ENCODE data around the gene ITGA2B.

DNA sequence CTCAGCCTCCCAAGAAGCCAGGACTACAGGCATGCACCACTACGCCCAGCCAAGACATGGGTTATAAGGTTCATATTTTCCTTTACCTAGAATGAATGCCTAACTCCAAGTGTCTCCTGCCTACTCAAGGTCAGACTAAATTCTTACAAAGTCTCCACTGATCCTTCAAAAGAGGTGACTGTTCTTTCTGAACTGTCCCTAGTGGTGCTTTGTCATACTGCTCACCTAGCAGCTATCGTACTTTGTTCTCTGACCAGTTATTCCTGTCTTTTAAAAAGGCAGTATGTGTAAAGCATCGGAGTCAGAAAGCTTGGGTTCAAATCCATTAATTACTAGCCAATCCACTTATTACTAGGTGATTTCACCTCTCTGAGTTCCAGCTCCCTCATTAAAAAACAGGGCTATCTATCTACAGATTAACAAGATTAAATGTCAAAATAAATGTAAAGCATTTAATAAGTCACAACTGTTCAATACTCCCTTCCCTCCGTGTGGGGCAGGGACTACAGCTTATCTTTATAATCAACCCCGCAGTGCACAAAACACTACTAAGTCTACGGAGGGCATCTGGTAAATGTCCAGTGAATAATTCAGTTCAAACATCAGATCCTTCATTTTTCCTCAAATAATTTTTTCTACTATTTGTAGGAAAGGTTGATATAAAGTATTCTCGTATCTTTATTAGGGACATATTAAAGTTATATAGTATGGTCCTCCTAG is 20.0 kb upstream of the ITGA2B start:
- TF ChIP-seq GATA3 (IDR thresholded peaks at IDR 0.05; ENCODE audit: low read depth, low read length): peak; percentile 82
- peak; percentile 73; the same call in 1 of the 2 replicates for TF ChIP-seq GATA2 (IDR thresholded peaks at IDR 0.05; ENCODE audit: low read depth, low read length)

All from SH-SY5Y (cell line).